Suprapubic skin (tissue), 4 donors: Measurements from ENCODE around the gene C17orf75. TPM values are rescaled to one million over a fixed set of nuclear protein-coding genes. Genes with fewer than 3 reads are reported as not detected.

Experiments used
- DNase-seq, 2 donors: peaks; one replicate each; pipeline ENCODE4 v3.0.0-alpha.2; 2019; ENCODE audit warnings: low spot score in 2 of 2
- H3K27ac ChIP-seq: fragments of 200-600 bp; sonication (generic); one replicate; pipeline ENCODE4 v1.5.1; 2019
- H3K27me3 ChIP-seq: fragments of 200-600 bp; sonication (generic); one replicate; pipeline ENCODE4 v1.5.1; 2019
- H3K36me3 ChIP-seq: fragments of 200-600 bp; sonication (generic); one replicate; pipeline ENCODE4 v1.5.1; 2019
- H3K4me1 ChIP-seq: fragments of 200-600 bp; sonication (generic); one replicate; pipeline ENCODE4 v1.5.1; 2019
- H3K4me3 ChIP-seq: fragments of 200-600 bp; sonication (generic); one replicate; pipeline ENCODE4 v1.5.1; 2019; ENCODE audit warnings: mild to moderate bottlenecking
- H3K9me3 ChIP-seq: fragments of 200-600 bp; sonication (generic); one replicate; pipeline ENCODE4 v1.5.1; 2019
- EP300 ChIP-seq: sonication (generic); formaldehyde crosslinking; IDR thresholded peaks from one replicate; pipeline ENCODE4 v1.6.1; 2017; ENCODE audit warnings: antibody characterized with exemption
- POLR2A ChIP-seq, 2 donors: fragments of 450-650 bp; IDR thresholded peaks; one replicate each; pipeline ENCODE4 v1.6.1; 2017; ENCODE audit warnings: antibody characterized with exemption in 2 of 2, mild to moderate bottlenecking in 2 of 2, moderate library complexity in 2 of 2
- POLR2AphosphoS5 ChIP-seq, 3 donors: sonication (generic); formaldehyde crosslinking; IDR thresholded peaks; one replicate each; pipeline ENCODE4 v1.6.1; 2017; ENCODE audit warnings: antibody characterized with exemption in 3 of 3
- WGBS: methylation state at CpG from one replicate; pipeline ENCODE4 v1.1.5; 2018; 5-methylcytosine and 5-hydroxymethylcytosine counted together
- total RNA-seq, 4 donors: library from RNA; depleted of rRNA; stranded (reverse); fragments of >200 nt; gene quantifications; one replicate each; pipeline ENCODE4 v1.1.0, GENCODE V29; 2016
- TF ChIP-seq, protein P1 (sequence below), 2 donors: fragments of 200-600 bp in 1 of 2; fragments of 450-650 bp in 1 of 2; sonication (generic) in 1 of 2; IDR thresholded peaks; one replicate each; pipeline ENCODE4 v1.5.1; 2016 to 2019; ENCODE audit warnings: antibody characterized with exemption in 2 of 2, mild to moderate bottlenecking in 1 of 2, moderate library complexity in 1 of 2

The C17orf75 gene
- total RNA-seq, 4 donors from 2014 or later: 4.1 to 12.4 (median 8.3) TPM

DNA sequence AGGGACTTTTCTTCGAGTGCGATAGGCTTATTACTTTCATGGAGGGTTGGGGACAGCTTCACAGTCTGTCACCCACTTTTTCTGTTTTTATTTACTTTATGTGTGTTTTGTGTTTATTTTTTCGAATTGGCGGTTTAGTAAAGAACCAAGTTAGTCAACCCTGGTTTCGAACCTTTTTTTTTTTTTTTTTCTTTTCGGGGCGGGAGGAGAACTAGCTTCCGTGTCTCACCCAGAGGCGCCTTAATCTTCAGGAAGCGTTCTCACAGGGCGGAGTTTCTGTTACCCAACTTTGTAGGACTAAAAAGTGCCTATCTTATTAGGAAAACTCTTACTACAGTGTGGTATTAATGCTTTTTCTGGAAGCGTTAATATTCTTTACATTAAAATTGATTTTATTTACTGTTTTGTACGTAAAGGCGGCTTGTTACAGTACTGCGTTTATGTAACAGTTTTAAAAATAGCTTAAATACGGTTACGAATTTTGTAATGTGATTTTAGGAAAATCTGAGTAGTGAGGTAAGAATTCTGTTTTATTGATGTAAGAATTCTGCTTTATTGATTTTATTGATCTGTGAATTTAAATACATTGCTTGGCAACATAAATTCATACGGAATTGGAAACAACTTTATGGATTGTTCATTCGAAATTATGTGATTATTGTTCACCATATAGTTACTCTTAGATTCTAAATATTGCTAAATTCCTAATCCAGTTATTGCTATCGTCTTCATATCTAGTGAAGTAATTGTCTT, 8.9 kb upstream of the C17orf75 start:
- Histone ChIP-seq H3K36me3 (peaks cover 26% of the 10 kb centered on the region), H3K4me1 (peaks cover 59% of the 10 kb centered on the region), H3K9me3 (no peaks in the 10 kb centered on the region), H3K27ac (peak overlapping the region; percentile 98), H3K4me3 (peak overlapping the region; percentile 72), H3K27me3 (no peaks in the 10 kb centered on the region)
- no peak for DNase-seq
- TF ChIP-seq, protein P1, sequence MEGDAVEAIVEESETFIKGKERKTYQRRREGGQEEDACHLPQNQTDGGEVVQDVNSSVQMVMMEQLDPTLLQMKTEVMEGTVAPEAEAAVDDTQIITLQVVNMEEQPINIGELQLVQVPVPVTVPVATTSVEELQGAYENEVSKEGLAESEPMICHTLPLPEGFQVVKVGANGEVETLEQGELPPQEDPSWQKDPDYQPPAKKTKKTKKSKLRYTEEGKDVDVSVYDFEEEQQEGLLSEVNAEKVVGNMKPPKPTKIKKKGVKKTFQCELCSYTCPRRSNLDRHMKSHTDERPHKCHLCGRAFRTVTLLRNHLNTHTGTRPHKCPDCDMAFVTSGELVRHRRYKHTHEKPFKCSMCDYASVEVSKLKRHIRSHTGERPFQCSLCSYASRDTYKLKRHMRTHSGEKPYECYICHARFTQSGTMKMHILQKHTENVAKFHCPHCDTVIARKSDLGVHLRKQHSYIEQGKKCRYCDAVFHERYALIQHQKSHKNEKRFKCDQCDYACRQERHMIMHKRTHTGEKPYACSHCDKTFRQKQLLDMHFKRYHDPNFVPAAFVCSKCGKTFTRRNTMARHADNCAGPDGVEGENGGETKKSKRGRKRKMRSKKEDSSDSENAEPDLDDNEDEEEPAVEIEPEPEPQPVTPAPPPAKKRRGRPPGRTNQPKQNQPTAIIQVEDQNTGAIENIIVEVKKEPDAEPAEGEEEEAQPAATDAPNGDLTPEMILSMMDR (IDR thresholded peaks at IDR 0.05): no peak
- TF ChIP-seq EP300 (no peak), POLR2A (IDR thresholded peaks at IDR 0.05) (no peak), POLR2AphosphoS5 (IDR thresholded peaks at IDR 0.05) (no peak)
- under 1% methylated on average over 20 of the region's 20 CpGs for WGBS

DNA sequence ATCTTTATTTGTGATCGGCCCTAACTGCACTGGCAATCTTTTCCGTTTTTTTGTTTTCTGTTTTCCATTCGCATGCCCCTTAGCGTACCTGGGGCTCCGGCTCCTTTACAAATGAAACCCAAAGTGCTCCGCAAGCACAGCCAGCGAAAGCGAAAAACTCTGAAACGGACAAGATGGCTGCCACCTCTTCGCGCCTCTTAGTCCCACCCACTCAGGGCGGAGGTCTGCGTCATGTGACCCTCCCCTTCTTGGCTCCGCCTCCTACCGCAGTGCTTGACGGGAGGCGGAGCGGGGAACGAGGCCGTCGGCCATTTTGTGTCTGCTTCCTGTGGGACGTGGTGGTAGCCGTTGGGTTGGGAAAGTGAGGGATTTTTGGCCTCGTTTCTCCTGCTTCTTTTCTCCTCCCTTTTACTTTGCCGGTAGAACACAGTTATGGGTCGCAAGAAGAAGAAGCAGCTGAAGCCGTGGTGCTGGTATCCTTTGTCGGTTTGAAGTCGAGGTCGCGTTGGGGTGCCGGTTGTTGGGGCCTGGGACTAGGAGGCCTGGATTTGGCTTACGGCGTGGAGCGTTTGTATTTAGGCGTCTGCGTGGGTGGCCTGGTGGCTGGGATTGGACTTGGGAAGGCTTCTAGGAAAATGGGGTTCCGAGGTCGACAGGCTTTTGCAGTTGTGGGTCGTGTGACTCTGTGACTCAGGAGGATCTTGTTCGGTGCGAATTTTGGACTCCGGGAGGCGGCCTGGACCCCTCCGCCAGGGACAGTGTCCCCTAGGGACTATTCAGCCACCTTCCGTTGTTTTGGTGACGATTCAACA, 8.1 kb upstream of the C17orf75 start, which contains the start of gene ZNF207:
ZNF207 (plus strand) TSS at position 304 of the 812 bp plus-strand sequence; CDS start at position 433, 129 bp downstream.
- WGBS: under 1% methylated on average over 44 of the region's 47 CpGs

DNA sequence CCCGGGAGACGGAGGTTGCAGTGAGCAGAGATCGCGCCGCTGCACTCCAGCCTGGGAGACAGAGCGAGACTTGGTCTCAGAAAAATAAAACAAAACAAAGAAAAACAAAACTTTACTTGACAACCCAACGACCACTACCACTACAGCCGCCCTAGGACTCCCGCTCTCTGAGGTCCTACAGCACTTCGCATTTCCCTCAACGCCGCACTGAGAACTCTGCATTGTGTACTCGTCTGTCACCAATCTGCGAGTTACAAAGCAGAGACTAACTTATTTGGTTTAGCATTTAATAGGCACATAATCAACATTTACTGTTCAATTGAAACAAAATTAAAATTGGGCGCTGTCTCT, 7.5 kb upstream of the C17orf75 start:
- DNase-seq: no peak
- no peaks in the 10 kb centered on the region for H3K9me3 ChIP-seq
- TF ChIP-seq, protein P1 (IDR thresholded peaks at IDR 0.05): no peak
- no peak for TF ChIP-seq EP300
- 12% methylated on average over 15 of the region's 15 CpGs for WGBS
- peak overlapping the region; percentile 72 for H3K4me3 ChIP-seq
- H3K27me3 ChIP-seq: no peaks in the 10 kb centered on the region
- peaks cover 14% of the 10 kb centered on the region for H3K36me3 ChIP-seq
- peak overlapping the region; percentile 98 for H3K27ac ChIP-seq
- H3K4me1 ChIP-seq: peaks cover 46% of the 10 kb centered on the region

More for the DNA sequence above, 8.1 kb upstream of the C17orf75 start, which contains the start of gene ZNF207:
- peak; percentile 98 for DNase-seq
- Histone ChIP-seq H3K27ac (peak within 1 kb of the TSS; percentile 98), H3K36me3 (peaks cover 19% of the 10 kb centered on the region), H3K9me3 (no peaks in the 10 kb centered on the region), H3K4me3 (peak within 1 kb of the TSS; percentile 72), H3K27me3 (no peaks in the 10 kb centered on the region), H3K4me1 (peaks cover 51% of the 10 kb centered on the region)
- TF ChIP-seq POLR2A (IDR thresholded peaks at IDR 0.05): peak; percentile 80 to 88
- TF ChIP-seq EP300: no peak
- TF ChIP-seq, protein P1 (IDR thresholded peaks at IDR 0.05): no peak
- TF ChIP-seq POLR2AphosphoS5 (IDR thresholded peaks at IDR 0.05): peak; percentile 90 to 95 (median 94)

DNA sequence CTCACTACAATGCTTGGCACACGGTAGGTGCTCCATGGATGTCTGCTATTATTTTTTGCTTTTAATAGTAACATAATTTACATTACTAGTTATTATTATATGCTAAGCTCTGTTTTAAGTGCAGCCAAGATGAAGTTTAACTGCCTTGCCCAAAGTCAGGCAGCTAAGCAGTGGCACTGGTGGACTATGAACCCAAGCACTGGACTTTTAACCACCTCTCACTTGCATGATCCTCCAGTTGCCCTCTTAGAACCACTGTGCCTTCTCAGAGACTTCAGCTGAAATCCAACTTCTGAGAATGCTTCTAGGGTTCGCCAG, 6.5 kb upstream of the C17orf75 start:
- TF ChIP-seq POLR2AphosphoS5 (IDR thresholded peaks at IDR 0.05) (no peak), EP300 (no peak), POLR2A (IDR thresholded peaks at IDR 0.05) (no peak)
- TF ChIP-seq, protein P1 (IDR thresholded peaks at IDR 0.05): no peak
- DNase-seq: no peak
- Histone ChIP-seq H3K9me3 (no peaks in the 10 kb centered on the region), H3K27ac (no peak overlapping the region), H3K4me3 (no peak overlapping the region), H3K4me1 (peaks cover 35% of the 10 kb centered on the region), H3K27me3 (no peaks in the 10 kb centered on the region), H3K36me3 (peaks cover 7% of the 10 kb centered on the region)
- 94% methylated on average over 2 of the region's 2 CpGs for WGBS

DNA sequence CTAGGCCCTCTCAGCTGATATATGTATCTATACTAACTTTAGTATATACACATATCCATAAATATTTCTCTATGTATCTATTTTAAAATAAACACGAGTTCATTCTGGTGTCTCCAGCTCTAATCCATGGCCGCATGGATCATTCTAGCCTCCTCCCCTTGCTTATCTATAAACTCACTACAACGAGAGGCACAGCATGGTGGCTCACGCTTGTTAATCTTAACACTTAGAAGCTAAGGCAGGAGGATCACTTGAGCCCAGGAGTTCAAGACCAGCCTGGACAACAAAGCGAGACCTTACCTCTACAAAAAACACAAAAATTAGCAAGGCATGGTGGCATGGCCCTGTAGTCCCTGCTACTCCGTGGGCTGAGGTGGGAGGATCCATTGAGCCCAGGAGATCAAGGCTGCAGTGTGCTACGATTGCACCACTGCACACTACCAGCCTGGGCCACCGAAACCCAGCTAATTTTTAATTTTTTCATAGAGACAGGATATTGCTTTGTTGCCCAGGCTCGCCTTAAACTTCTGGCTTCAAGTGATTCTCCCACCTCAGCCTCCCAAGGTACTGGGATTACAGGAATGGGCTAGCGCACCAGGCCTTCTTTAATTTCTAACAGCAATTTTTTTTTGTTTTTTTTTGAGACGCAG, 4.1 kb upstream of the C17orf75 start:
- WGBS: 92% methylated on average over 11 of the region's 11 CpGs
- H3K27ac ChIP-seq: no peak overlapping the region
- TF ChIP-seq POLR2AphosphoS5 (IDR thresholded peaks at IDR 0.05): no peak
- no peaks in the 10 kb centered on the region for H3K27me3 ChIP-seq
- DNase-seq: no peak
- H3K4me1 ChIP-seq: peaks cover 28% of the 10 kb centered on the region
- no peaks in the 10 kb centered on the region for H3K9me3 ChIP-seq
- H3K36me3 ChIP-seq: no peaks in the 10 kb centered on the region
- no peak overlapping the region for H3K4me3 ChIP-seq
